A549 (cell line): Measurements from ENCODE around the gene DISC1.

ENCODE experiments used
- CBX8 ChIP-seq: fragments of 200-600 bp; sonication (generic); IDR thresholded peaks from 2 replicates; pipeline ENCODE4 v1.6.1; 2016
- EP300 ChIP-seq, 2 experiments: fragments of >200 bp; sonication (Bioruptor Twin); formaldehyde crosslinking; IDR thresholded peaks; 2 replicates in 1 of 2; 3 replicates in 1 of 2; pipeline ENCODE4 v1.6.1; 2016 to 2017
- ESRRA ChIP-seq: fragments of 150-350 bp; IDR thresholded peaks from 2 replicates; pipeline ENCODE4 v1.6.1; 2014; ENCODE audit warnings: mild to moderate bottlenecking, low read length, borderline replicate concordance
- HDAC2 ChIP-seq: fragments of 200-600 bp; sonication (generic); IDR thresholded peaks from 2 replicates; pipeline ENCODE4 v1.6.1; 2016
- KDM5A ChIP-seq: fragments of 200-600 bp; sonication (generic); IDR thresholded peaks from 2 replicates; pipeline ENCODE4 v1.6.1; 2016; ENCODE audit warnings: antibody characterized with exemption, mild to moderate bottlenecking
- MYC ChIP-seq: IDR thresholded peaks from 2 replicates; pipeline ENCODE4 v1.6.1; 2012; ENCODE audit warnings: mild to moderate bottlenecking, inconsistent platforms, low read length, improper control_type of control experiment, borderline replicate concordance
- POLR2A ChIP-seq: IDR thresholded peaks from 2 replicates; pipeline ENCODE4 v1.6.1; 2012; ENCODE audit warnings: mild to moderate bottlenecking, low read length
- RAD21 ChIP-seq, 2 experiments: fragments of >200 bp in 1 of 2; sonication (Bioruptor Twin) in 1 of 2; formaldehyde crosslinking in 1 of 2; IDR thresholded peaks in 1 of 2; conservative IDR thresholded peaks in 1 of 2; 2 replicates in 1 of 2; 3 replicates in 1 of 2; pipeline ENCODE4 v1.6.1; 2012 to 2018; ENCODE audit warnings: inconsistent platforms in 1 of 2
- SREBF2 ChIP-seq: fragments of 450-650 bp; IDR thresholded peaks from 2 replicates; pipeline ENCODE4 v1.6.1; 2014; ENCODE audit warnings: mild to moderate bottlenecking, moderate library complexity
- ZFP36 ChIP-seq: fragments of 450-650 bp; IDR thresholded peaks from 2 replicates; pipeline ENCODE4 v1.6.1; 2014; ENCODE audit warnings: borderline replicate concordance; ENCODE audit not compliant: partially characterized antibody
- TF ChIP-seq, protein P1 (sequence below): fragments of >200 bp; sonication (Bioruptor Twin); formaldehyde crosslinking; IDR thresholded peaks from 3 replicates; pipeline ENCODE4 v1.5.1; 2016
- TF ChIP-seq, protein P2 (sequence below): fragments of 200-600 bp; sonication (generic); IDR thresholded peaks from 2 replicates; pipeline ENCODE4 v1.6.1; 2016; ENCODE audit warnings: antibody characterized with exemption, mild to moderate bottlenecking, moderate library complexity
- TF ChIP-seq, protein P3 (sequence below): IDR thresholded peaks from 2 replicates; pipeline ENCODE4 v1.6.1; 2012
- TF ChIP-seq, protein P4 (sequence below): IDR thresholded peaks from 2 replicates; pipeline ENCODE4 v1.6.1; 2012; ENCODE audit warnings: low read depth, borderline replicate concordance

DNA sequence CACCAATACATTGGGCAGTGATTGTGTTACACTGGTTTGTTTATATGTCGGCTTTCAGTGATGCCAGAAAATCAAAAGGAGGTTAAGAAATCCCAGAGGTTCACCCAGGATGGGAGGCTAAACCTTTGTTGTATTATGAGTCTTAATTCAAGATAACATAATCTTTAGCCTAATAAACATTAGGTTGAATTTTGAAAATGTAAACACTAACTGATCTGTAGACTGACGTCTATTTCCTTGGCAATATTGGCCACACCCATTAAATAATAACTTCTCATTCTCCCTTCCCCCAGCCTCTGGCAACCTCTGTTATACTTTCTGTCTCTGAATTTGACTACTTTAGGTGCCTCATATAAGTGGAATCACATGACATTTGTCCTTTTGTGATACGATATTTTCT, 238.7 kb downstream of the DISC1 start:
- TF ChIP-seq, protein P1, sequence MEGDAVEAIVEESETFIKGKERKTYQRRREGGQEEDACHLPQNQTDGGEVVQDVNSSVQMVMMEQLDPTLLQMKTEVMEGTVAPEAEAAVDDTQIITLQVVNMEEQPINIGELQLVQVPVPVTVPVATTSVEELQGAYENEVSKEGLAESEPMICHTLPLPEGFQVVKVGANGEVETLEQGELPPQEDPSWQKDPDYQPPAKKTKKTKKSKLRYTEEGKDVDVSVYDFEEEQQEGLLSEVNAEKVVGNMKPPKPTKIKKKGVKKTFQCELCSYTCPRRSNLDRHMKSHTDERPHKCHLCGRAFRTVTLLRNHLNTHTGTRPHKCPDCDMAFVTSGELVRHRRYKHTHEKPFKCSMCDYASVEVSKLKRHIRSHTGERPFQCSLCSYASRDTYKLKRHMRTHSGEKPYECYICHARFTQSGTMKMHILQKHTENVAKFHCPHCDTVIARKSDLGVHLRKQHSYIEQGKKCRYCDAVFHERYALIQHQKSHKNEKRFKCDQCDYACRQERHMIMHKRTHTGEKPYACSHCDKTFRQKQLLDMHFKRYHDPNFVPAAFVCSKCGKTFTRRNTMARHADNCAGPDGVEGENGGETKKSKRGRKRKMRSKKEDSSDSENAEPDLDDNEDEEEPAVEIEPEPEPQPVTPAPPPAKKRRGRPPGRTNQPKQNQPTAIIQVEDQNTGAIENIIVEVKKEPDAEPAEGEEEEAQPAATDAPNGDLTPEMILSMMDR = no peak
- TF ChIP-seq CBX8 (no peak), RAD21 (conservative IDR thresholded peaks at IDR 0.05 in 1 of 2, IDR thresholded peaks at IDR 0.05 in 1 of 2) (no peak), KDM5A (no peak), MYC (no peak), POLR2A (no peak), EP300 (IDR thresholded peaks at IDR 0.05) (no peak), HDAC2 (no peak), SREBF2 (no peak), ZFP36 (no peak), ESRRA (no peak)
- TF ChIP-seq, protein P2, sequence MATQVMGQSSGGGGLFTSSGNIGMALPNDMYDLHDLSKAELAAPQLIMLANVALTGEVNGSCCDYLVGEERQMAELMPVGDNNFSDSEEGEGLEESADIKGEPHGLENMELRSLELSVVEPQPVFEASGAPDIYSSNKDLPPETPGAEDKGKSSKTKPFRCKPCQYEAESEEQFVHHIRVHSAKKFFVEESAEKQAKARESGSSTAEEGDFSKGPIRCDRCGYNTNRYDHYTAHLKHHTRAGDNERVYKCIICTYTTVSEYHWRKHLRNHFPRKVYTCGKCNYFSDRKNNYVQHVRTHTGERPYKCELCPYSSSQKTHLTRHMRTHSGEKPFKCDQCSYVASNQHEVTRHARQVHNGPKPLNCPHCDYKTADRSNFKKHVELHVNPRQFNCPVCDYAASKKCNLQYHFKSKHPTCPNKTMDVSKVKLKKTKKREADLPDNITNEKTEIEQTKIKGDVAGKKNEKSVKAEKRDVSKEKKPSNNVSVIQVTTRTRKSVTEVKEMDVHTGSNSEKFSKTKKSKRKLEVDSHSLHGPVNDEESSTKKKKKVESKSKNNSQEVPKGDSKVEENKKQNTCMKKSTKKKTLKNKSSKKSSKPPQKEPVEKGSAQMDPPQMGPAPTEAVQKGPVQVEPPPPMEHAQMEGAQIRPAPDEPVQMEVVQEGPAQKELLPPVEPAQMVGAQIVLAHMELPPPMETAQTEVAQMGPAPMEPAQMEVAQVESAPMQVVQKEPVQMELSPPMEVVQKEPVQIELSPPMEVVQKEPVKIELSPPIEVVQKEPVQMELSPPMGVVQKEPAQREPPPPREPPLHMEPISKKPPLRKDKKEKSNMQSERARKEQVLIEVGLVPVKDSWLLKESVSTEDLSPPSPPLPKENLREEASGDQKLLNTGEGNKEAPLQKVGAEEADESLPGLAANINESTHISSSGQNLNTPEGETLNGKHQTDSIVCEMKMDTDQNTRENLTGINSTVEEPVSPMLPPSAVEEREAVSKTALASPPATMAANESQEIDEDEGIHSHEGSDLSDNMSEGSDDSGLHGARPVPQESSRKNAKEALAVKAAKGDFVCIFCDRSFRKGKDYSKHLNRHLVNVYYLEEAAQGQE = no peak
- TF ChIP-seq, protein P3, sequence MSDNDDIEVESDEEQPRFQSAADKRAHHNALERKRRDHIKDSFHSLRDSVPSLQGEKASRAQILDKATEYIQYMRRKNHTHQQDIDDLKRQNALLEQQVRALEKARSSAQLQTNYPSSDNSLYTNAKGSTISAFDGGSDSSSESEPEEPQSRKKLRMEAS = no peak
- TF ChIP-seq, protein P4, sequence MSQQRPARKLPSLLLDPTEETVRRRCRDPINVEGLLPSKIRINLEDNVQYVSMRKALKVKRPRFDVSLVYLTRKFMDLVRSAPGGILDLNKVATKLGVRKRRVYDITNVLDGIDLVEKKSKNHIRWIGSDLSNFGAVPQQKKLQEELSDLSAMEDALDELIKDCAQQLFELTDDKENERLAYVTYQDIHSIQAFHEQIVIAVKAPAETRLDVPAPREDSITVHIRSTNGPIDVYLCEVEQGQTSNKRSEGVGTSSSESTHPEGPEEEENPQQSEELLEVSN = no peak
